ENCODE results near the gene PTPRD. TPM values are rescaled to one million over a fixed set of nuclear protein-coding genes. Genes with fewer than 3 reads are reported as not detected.

Gene PTPRD
- total RNA-seq, 4 donors from 2014 or later: 19.6 to 78.9 (median 45.6) TPM

GRCh38 chr9:8685825-8686224, 1927.0 kb downstream of the PTPRD start:
- H3K27me3 ChIP-seq: no peaks in the 10 kb centered on the region
- no peaks in the 10 kb centered on the region for H3K9me3 ChIP-seq
- H3K27ac ChIP-seq: no peak overlapping the region
- H3K36me3 ChIP-seq: no peaks in the 10 kb centered on the region
- no peak for TF ChIP-seq CTCF (IDR thresholded peaks at IDR 0.05)
- no peak for TF ChIP-seq POLR2A (IDR thresholded peaks at IDR 0.05)
- intact Hi-C loops (cut with DNase I): no loop called here
- H3K4me1 ChIP-seq: peaks cover 0 to 1% of the 10 kb centered on the region in 2 donors
- H3K4me3 ChIP-seq (replicated peaks in 1 of 3): no peak overlapping the region
- no peak for DNase-seq
- 37 to 39% methylated on average over 3 of the region's 3 CpGs for WGBS, 2 donors

- Histone ChIP-seq H3K27ac (no peak overlapping the region), H3K36me3 (no peaks in the 10 kb centered on the region), H3K4me1 (peaks cover 0 to 4% of the 10 kb centered on the region in 2 donors), H3K9me3 (no peaks in the 10 kb centered on the region), H3K27me3 (no peaks in the 10 kb centered on the region), H3K4me3 (replicated peaks in 1 of 3) (no peak overlapping the region)
- WGBS, 2 donors: 83 to 84% methylated on average over 4 of the region's 4 CpGs
- DNase-seq: no peak
- no peak for TF ChIP-seq CTCF (IDR thresholded peaks at IDR 0.05)
- TF ChIP-seq POLR2A (IDR thresholded peaks at IDR 0.05): no peak
- intact Hi-C loops (cut with DNase I): no loop called here
These were observed 1927.7 kb downstream of the PTPRD start for GRCh38 chr9:8684978-8685708.

- no peaks in the 10 kb centered on the region for H3K27me3 ChIP-seq
- 90 to 96% methylated on average over 7 of the region's 7 CpGs for WGBS, 2 donors
- intact Hi-C loops (cut with DNase I): no loop called here
- H3K36me3 ChIP-seq: no peaks in the 10 kb centered on the region
- no peak for TF ChIP-seq POLR2A (IDR thresholded peaks at IDR 0.05)
- no peak for TF ChIP-seq CTCF (IDR thresholded peaks at IDR 0.05)
- no peak overlapping the region for H3K4me3 ChIP-seq (replicated peaks in 1 of 3)
- peaks cover 0 to 4% of the 10 kb centered on the region in 2 donors for H3K4me1 ChIP-seq
- no peaks in the 10 kb centered on the region for H3K9me3 ChIP-seq
- no peak overlapping the region for H3K27ac ChIP-seq
- DNase-seq: no peak
These were observed 1929.3 kb downstream of the PTPRD start for GRCh38 chr9:8683496-8683895.

GRCh38 chr9:8680658-8681057, 1932.1 kb downstream of the PTPRD start:
- WGBS, 2 donors: 66 to 77% methylated on average over 2 of the region's 2 CpGs
- Histone ChIP-seq H3K27ac (no peak overlapping the region), H3K36me3 (no peaks in the 10 kb centered on the region), H3K27me3 (no peaks in the 10 kb centered on the region), H3K9me3 (no peaks in the 10 kb centered on the region), H3K4me3 (replicated peaks in 1 of 3) (no peak overlapping the region), H3K4me1 (peaks cover 0 to 4% of the 10 kb centered on the region in 2 donors)
- no peak for TF ChIP-seq POLR2A (IDR thresholded peaks at IDR 0.05)
- no peak for TF ChIP-seq CTCF (IDR thresholded peaks at IDR 0.05)
- no peak for DNase-seq
- intact Hi-C loops (cut with DNase I): no loop called here

GRCh38 chr9:8680157-8680556, 1932.6 kb downstream of the PTPRD start:
- Histone ChIP-seq H3K4me3 (replicated peaks in 1 of 3) (no peak overlapping the region), H3K4me1 (peaks cover 0 to 4% of the 10 kb centered on the region in 2 donors), H3K36me3 (no peaks in the 10 kb centered on the region), H3K27ac (no peak overlapping the region), H3K9me3 (no peaks in the 10 kb centered on the region), H3K27me3 (no peaks in the 10 kb centered on the region)
- WGBS, 2 donors: 91 to 92% methylated on average over 3 of the region's 3 CpGs
- intact Hi-C loops (cut with DNase I): no loop called here
- DNase-seq: no peak
- TF ChIP-seq POLR2A (IDR thresholded peaks at IDR 0.05) (no peak), CTCF (IDR thresholded peaks at IDR 0.05) (no peak)

All from thyroid gland (tissue), 4 donors.